ENCODE results near the gene MDFI.

The MDFI gene

DNA sequence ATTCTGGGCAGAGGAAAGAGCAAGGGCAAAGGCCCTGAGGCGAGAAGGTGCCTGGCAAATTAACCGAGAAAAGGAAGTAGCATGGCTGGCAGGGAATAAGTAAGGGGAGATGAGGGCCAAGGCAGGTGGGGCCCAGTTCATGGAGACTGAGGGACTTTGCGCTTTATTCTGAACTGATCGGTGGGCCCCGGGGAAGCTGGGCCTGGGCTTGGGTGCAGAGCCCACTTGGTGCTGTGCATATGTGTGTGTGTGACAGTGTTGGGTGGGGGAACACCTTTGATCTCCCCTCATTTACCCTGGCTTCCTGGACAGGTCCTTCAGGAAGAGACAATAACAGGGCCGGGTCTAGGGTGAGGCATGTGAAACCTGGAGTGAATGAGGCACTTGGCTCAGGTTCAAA lies 2.9 kb upstream of the MDFI start:
- DNase-seq, result no peak

DNA sequence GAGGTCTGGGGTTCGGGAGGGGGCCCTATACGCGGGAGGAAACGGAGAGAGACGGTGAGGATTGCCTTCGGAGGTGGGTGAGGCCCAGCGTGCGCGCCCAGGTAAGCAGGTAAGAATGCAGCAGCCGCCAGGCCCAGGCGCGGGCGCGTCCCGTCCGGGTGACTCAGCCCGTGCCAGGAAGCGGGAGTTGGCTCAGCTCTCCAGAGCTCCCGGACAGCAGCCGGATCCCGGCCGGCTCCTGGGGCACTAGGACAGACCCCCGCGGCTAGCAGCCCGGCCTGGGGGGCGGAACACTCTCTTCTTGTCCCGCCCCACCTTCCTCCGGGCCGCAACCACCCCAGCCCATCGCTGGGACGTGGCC lies 1.5 kb upstream of the MDFI start:
- DNase-seq, result no peak

DNA sequence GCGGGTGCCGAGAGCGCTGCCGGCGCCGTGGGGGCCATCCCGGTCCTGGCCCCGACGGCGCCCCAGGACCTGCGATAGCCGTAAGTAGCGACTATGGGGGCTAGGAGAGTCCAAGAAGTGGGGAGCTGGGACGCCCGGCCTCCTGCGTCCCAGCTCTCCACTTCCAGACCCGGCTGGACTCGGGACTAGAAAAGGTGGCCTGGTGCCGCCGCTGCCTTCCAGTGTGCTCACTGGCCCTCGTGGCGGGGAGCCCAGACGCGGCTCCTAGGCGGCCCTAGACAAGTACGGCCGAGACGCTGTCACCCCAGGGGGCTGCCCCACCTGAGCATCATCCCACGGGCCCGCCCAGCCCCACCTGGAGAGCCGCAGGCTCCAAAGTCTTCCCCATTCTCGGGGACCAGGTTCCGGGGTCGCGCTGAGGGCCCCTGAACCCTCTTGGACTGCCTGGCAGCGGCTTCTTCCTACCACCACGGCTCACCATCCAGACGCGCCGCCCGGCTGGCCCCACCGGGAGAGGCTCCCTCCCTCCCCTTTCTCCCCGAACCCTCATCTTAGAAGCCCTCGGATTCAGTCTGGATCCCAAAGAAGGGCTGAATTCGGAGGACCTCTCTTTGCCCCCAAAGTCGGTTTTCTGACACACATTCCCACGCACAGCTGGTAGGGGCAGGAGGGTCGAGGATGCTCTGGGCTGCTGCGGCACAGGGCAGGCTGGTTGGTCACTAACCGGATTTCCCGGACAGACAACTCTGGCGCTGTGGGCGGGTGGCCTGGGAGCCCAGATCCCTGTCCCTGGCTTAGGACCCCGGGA lies 870 bp upstream of the MDFI start:
- DNase-seq, result no peak

DNA sequence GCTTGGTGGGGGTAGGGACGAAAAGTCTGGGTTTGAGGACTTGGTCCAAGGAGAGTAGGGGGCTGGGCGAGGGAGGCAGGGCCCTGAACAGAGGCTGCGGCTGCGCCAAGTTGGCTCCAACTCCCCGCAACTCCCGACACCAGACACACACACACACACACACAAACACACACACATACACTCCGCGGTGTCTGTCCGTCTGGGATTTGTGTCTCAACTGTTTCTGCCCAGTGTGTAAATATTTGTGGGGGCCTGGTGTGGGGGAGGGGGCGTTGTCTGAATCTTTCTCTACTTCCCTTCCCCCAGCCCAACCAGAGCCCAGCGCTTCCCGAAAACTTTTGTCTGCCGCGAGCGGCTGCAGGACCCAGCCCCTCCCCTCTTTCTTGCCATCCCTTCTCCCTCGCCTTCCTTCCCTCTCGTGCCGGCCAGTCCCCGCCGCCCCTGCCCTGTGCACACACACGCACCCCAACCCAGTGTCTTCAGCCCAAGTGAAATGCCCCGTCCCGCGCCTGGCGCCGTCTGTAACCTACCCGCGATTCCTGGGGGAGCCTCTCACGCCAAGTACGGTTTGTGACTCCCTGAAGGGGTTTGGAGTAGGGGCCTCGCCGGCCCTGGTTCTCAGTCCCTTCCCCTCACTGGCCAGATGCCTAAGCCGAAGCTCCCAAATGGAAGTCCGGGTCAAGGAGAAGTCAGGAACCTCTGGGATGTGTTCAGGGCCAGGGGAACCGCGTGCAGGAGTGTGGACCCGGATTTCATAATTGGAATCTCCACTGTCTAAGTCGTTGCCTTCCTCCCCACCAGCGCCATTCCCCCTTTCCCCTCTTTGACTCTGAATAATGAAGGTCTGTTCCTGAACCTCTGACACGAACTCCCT lies 904 bp downstream of the MDFI start:
- no peak for DNase-seq

DNA sequence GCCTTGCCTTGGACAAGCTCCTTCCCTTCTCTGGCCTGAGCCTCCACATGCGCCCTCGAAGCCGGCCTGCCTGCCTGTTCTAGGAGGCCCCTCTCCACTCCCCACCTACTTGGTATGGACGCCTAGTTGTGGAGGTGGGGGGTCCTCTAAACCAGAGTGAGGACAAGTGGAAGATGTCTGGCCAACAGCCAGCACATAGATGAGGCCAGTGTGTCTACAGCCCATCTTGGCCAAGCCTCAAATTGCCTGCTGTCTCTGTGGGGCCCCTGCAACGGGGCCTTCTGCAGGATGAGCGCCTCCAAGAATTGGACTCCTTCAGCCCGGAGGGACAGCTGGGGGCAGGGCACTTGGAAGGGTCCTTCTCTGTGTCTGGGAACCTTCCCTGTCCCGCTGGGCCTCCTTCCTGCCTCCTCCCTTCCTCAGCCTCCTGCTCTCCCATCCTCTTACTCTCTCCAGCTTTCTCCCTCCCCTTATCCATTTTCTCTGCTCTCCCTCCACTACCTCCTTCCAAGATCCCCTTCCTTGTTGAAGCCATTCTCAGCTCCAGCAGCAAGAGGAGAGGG lies 1.6 kb downstream of the MDFI start:
- DNase-seq, result no peak

DNA sequence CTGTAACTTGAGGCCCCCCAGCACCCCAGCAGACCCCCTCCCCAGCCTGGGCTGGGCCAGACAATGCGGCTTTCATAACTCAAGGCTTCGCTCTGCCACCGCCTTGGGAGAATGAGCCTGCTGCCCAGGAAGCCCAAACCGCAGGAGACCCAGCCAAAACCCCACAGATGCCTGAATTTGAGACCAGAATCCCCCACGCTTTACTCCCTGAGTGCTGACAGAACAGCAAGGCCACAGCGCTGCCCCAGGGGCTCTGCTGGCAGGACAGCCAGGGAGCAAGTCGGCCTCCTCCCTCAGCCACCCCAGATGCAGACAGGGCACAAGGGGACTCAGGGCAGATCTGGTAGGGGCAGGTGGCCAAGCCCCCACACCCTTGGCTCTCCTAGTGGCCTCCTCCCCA lies 2.2 kb downstream of the MDFI start:
- DNase-seq, result no peak

DNA sequence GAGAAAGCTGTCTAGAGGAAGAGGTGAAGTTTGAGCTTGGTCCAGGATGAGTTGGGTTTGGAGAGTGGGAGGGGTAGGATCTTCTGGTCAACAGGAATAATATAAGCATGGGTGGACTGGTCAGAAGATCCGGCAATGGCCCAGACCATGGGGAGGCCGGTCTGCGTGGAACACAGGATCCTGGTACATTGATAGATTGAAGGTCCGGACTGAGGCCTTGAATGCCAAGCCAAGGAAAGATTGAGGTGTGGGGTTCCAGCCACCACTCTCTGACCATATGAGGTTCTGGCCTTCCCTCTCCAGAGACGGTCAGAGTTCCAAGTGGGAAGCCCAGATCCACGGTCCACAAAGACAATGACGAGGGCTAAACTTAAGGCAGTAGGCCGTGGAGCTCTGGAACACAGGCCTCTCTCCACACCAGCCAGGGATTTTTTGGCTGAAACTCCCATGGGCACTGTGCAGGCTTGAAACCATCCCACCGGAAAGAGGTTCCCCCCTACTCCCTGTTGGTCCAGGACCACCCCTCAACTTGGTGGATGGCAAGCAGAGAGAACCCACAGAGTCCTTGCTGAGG lies 3.2 kb downstream of the MDFI start:
- no peak for DNase-seq

DNA sequence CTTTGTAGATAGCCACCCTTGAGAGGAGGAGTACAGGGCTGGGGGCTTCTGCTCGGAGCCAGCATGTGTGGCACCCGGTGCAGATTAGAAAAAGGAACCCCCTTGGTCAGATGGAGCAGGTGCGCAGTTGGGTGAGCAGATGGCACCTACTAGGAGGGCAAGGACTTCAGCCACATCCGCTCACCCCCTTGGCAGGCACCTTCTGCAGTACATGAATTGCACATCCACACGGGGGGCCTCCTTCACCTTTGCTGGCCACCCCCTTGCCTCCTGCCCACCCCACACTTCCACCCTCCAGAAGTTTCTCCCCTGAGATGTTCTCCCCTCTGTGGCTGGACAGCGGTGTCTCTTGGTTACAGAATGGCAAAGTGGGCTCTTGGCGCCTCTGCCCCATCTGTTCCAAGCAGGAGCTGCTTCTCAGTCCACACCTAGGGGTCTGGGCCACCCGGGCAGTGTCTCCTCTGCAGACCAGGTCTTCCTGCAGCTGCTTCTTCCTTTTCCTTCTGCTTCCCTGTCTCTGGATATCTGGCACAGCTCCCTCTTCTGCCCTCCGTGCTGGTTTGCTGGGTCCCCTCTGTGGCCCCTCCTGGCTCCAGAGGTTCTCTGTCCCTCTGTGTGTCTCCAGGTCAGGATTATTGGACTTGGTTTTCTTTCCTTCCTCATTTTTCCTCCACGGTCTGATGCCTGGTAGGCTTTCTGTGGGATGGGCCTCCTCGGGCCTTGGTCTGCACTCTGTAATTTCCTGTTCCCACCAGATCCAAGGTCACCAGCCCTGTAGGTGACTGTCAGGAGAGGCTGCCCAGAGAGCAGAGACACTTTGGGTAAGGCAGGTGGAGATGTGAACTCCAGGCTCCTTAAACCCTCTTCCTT lies 4.1 kb downstream of the MDFI start:
- DNase-seq, result no peak

DNA sequence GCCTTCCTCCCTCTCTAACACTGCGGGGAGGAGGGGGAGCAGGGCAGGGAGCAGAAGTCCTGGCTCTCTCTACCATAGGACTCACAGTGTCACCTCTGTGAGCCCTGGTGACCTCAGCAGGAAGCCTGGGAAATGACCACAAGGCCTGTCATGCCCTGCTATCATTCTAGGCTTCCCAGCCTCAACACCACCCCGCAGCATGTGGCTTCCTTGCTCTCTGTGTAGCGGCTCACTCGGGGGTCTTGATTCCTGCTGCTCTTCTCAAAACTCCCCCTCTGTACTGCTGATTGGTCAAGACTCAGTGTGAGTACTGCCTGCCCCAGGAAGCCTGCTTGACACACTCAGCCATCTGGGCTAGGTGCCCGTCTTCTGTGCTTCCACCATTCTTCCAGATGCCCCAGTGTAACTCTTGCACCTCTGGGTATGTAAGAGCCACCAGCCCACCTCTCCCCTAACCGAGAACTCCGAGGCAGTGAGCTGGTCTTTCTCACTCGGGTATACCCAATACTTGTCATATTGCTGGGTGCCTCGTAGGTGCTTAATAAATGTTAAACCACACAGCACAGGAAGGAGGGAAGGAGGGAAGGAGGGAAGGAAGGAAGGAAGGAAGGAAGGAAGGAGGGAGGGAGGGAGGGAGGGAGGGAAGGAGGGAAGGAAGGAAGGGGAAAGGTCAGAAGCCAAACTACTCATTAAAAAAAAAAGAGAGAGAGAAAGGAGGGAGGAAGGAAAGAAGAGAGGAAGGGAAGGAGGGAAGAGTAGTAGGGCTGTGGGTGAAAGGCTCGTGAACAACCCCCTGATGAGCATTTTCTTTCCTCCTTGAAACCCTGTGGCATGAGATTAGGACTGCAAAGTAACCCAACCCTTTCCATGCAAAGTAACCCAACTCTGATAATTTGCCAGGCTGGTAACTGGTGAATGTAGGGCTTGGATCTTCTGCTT lies 5.0 kb downstream of the MDFI start:
- no peak for DNase-seq

DNA sequence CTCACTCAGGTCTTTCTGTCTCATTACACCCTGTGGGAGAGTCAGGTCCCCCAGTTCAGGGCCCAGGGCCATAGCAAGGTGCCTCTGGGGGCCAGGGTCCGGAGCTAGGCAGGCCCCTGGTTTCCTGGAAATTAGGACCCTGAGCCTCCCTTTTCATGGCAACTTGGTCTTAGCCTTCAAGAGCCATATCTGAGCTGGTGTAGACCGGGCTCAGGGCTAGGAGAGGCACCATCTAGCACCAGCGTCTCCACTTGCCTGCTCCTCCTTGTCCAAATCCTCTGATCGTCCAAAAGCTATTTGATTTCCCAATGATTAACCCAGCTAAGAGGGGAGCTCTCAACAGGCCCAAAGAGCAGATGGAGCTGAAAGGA lies 5.6 kb downstream of the MDFI start:
- no peak for DNase-seq

DNA sequence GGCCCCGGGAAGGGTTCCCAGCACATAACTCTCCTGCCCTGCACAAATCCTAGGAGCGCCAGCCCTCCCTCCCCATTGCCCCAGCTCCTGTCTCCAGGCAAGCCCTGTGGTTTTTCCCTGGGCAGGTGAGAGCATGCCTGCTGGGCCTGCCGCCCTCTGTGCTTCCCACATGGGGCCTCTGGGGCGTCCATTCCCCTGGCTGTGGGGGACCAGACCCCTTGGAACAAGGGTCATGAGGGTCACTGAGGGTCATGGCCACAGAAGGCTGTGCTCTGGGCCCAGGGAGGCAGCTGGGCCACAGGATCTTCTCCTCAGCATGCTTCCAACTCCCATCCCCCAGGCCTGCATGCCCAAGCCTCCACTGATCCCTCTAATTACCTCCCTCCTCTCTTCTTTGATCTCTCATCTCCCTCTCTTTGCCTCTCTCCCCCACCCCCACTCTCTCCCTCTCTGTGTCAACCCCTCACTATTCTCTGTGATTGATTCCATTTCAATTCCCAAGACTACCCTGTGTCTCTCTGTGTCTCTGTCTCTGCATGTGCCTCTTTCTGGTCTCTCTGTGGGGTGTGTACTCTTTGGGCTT lies 6.1 kb downstream of the MDFI start:
- no peak for DNase-seq

DNA sequence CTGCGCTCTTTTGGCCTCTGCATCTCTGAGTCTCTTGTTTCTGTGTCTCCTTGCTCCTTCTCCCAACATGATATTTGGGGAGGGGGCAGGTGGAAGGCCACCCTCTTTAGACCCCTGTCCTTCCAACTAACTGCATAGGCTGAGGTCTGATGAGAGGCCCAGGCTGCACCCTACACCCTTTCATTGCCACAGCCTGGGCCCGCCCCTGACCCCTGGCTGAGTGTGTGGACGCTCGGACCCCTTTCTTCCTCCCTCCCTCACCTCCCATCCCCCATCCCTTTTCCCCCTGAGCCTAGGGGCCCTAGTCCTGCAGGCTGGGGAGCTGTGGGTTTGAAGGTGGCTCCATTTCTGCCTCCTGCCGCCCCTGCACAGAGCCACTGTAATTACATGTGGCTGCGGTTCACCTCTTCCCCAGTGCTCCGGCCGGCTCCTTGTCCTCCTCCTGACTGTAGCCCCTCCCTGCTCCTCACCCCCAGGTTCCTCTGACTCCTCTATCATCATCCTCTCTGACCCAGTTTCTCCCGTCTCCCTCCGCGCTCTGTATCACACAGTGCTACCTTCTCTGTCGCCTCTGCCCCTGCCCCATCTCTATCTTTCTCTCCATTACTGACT lies 6.8 kb downstream of the MDFI start:
- DNase-seq, result no peak

DNA sequence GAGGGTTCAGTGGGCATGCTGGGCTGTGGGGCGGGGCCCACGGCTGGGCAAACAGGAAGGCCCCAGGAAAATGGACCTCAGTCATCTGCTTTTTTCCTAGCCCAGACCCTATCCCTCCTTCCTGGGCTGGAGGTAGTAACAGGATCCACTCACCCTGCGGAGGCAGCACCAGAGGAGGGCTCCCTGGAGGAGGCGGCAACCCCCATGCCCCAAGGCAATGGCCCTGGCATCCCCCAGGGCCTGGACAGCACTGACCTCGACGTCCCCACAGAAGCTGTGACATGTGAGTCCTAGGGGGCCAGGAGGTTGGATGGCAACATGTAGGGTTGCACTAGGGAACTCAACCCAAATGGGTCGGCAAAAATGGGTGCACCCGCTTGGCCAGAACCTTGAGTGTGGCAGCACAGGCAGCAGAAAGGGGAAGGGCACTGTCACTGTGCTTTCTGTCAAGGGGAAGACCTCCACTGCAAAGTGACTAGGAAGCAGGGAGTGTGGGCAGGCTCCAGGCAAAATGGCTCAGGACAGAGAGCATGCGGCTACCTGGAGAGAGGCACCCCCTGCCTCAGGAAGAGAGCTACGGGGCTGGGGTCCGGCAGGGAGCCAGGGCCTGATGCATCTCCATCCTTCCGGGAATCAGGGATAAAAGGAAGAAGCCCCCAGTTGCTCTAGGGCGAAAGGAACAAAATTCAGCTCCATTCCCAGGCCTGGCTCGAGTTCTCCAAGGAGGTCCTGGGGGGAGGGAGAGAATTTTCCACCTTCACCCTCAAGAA lies 7.9 kb downstream of the MDFI start:
- no peak for DNase-seq

DNA sequence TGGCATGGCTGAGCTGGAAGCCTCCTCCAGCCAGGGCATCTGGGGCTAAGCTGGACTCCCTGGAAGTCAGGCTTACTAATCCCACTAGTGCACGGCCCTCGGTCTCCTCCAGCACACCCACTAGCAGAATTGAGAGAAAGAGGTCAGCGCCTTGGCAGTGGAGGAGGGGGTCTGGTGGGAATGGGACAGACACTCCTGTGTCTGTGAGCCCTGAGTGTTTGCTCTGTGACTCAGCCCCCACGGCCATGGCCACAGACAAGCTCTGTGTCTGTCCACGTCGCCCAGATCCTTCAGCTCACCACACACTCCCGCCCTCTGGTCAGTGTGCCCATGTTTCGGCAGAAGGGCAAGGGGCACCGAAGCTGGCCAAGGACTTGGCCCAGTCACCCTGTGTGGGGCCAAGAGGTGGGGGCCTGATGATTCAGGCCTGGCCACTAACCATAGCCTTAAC lies 8.8 kb downstream of the MDFI start:
- DNase-seq, result no peak

DNA sequence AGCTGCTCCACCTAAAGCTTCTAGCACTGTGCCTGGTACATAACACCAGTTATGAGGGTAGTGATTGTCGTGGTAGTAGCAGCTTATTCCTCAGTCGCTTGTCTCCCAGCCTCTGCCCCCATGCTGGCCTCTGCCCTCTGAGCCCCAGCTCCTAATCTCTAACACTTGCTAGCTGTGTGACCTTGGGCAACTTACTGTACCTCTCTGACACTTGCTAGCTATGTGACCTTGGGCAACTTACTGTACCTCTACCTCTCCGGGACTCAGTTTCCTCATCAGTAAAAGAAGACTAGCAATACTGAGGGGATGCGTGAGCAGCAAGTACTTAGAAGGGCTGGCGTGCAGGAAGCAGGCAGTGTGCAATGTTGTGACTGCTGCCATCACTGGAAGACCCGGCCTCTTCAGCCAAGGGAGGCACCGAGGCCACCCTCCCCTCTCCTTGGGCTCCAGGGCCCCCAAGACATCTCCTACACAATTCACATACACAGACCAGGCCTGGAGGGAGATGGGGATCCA lies 9.9 kb downstream of the MDFI start:
- no peak for DNase-seq

DNA sequence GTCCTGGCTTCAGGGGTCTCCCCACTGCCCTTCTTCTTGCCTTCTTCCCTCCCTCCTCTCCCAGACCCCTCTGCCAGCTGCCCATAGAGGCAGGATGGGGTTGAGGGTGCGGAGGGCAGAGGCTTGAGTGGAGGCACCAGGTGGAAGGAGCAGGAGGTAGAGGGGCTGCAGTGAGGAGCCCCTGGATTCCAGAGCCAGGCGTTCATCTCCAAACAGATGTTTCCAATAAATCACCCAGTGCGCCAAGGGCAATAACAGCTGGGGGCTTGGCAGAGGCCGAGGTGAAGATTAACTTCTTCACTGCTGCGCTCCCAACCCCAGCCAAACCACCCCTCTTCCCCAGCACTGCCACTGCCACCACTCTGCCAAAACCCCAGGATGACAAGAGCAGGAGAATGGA lies 10.7 kb downstream of the MDFI start:
- no peak for DNase-seq

DNA sequence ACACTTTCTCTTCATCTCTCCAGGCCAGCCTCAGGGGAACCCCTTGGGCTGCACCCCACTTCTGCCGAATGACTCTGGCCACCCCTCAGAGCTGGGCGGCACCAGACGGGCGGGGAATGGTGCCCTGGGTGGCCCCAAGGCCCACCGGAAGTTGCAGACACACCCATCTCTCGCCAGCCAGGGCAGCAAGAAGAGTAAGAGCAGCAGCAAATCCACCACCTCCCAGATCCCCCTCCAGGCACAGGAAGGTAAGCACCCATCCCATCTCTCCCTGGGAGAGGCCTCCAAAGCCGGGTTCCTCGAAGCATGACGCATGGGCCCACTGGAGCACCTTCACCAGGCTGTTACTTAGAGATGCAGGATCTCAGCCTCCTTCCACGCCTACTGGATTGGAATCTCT lies 11.3 kb downstream of the MDFI start:
- DNase-seq, result no peak

DNA sequence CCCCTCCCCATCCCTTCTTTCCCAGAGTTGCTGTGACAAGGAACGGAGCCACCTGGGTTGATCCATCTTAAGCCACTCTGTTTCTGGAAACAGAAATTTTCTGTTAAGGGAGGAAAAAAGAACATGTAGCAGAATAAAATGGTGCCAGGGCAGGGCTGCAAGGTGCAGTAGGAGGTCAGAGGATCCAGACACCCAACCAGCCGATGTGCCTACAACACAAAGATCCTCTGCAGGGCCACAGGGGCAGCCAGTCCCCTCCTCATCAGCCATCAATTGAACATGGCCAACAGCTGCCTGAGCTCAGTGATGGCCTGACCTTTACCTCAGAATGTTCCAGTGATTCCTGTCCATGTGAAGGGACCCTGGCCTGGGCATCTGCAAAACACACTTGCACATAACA lies 11.9 kb downstream of the MDFI start:
- no peak for DNase-seq

DNA sequence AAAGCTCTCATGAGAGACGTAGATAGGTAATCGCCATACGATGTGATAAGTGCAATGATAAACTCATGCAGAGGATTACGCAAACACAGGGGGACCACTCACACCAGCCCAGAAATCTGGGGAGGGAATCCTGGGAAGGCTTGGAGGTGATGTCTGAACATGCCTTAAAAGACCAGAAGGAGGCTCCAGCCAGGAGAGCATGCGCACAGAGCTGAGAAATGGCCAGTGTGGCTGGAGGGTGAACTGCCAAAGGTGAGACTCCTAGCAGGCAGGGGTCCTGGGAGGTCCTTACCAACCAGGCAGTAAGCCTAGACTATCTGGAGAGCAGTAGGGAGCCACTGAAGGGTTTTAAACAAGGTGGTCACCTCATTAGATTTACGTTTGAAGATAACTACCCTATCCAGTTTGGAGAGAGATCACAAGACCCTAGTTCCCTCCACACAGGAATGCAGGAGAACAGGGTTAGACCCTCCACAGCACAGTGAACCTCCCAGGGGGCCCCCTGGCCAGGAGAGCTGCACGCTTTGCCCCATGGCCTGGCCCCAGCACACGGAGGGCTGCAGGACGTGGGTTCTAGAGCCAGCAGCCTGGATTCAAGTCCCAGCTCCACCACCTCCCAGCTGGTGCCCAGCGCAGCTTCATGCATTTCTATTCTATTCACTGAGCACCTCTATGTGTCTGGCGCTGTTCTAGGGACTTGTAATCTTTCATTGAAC lies 13.1 kb downstream of the MDFI start:
- no peak for DNase-seq
